GM19193 (cell line): ENCODE data around the gene CD164.

Experiments used
- POLR2A ChIP-seq: IDR thresholded peaks from 4 replicates; pipeline ENCODE4 v1.6.1; 2011; ENCODE audit not compliant: insufficient read depth, insufficient read length; ENCODE audit errors: extremely low read depth

CD164 gene

GRCh38 chr6:109360281-109360680 lies 22.0 kb downstream of the CD164 start:
- TF ChIP-seq POLR2A, result no peak

- TF ChIP-seq POLR2A, result no peak
Observed at GRCh38 chr6:109359248-109359647, 23.0 kb downstream of the CD164 start.

- TF ChIP-seq POLR2A, result no peak
Observed at GRCh38 chr6:109358204-109358603, 24.1 kb downstream of the CD164 start.

GRCh38 chr6:109356237-109356636 lies 26.0 kb downstream of the CD164 start:
- no peak for TF ChIP-seq POLR2A

GRCh38 chr6:109351231-109352130 lies 30.8 kb downstream of the CD164 start:
- TF ChIP-seq POLR2A, result no peak

GRCh38 chr6:109349419-109349987 lies 32.8 kb downstream of the CD164 start:
- no peak for TF ChIP-seq POLR2A

GRCh38 chr6:109348226-109348625 lies 34.0 kb downstream of the CD164 start:
- TF ChIP-seq POLR2A, result no peak

GRCh38 chr6:109347779-109348178 lies 34.5 kb downstream of the CD164 start:
- TF ChIP-seq POLR2A, result no peak

GRCh38 chr6:109345986-109346385 lies 36.3 kb downstream of the CD164 start:
- TF ChIP-seq POLR2A, result no peak

- TF ChIP-seq POLR2A, result no peak
Observed at GRCh38 chr6:109344226-109344625, 38.0 kb downstream of the CD164 start.

GRCh38 chr6:109343518-109343917 lies 38.7 kb downstream of the CD164 start:
- TF ChIP-seq POLR2A, result no peak

GRCh38 chr6:109342911-109343310 lies 39.4 kb downstream of the CD164 start:
- TF ChIP-seq POLR2A, result no peak

- TF ChIP-seq POLR2A, result no peak
Observed at GRCh38 chr6:109342506-109342905, 39.8 kb downstream of the CD164 start.

GRCh38 chr6:109340811-109341210 lies 41.5 kb downstream of the CD164 start:
- TF ChIP-seq POLR2A, result no peak

- no peak for TF ChIP-seq POLR2A
Observed at GRCh38 chr6:109339906-109340678, 42.2 kb downstream of the CD164 start.
